HG03442 (cell line): ENCODE measurements around the gene RINT1.

ENCODE experiments used
- ATAC-seq: cut with Tn5 transposase; IDR thresholded peaks from one replicate; pipeline ENCODE4 v1.9.1; 2021; ENCODE audit warnings: mild to moderate bottlenecking, moderate library complexity; ENCODE audit not compliant: unreplicated experiment

The RINT1 gene

DNA sequence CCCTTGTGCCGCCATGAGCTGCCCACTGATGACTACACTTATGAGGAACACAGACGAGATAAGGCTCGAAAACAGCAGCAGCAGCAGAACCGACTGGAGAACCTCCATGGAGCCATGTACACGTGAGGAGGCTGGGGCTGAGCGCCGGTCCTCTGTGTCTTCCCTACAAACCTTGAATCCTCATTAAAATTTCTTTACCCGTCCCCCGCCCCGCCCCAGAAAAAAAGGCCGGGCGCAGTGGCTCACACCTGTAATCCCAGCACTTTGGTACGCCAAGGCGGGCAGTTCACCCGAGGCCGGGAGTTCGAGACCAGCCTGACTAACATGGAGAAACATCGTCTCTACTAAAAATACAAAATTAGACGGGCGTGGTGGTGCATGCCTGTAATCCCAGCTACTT, 1.5 kb upstream of the RINT1 start:
- ATAC-seq: no peak

GRCh38 chr7:105532709-105533460, 884 bp downstream of the RINT1 start:
- ATAC-seq: no peak

- no peak for ATAC-seq
These were observed 6.3 kb downstream of the RINT1 start for GRCh38 chr7:105538339-105538738.

- ATAC-seq: no peak
These were observed 27.9 kb downstream of the RINT1 start for GRCh38 chr7:105559926-105560325.

DNA sequence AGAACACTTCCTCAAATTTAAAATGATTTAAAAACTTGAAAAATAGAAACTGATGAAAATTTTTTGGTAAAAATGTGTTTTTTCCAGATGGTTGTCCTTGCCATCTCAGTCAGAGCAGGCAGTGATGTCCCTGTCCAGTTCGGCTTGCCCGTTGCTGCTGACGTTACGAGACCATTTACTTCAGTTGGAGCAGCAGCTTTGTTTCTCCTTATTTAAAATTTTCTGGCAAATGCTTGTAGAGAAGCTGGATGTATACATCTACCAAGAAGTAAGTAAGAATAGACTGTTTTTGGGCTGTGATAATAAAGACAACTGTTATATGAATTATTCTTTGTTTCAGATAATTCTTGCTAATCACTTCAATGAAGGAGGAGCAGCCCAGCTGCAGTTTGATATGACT, 33.2 kb downstream of the RINT1 start:
- ATAC-seq: no peak

- no peak for ATAC-seq
These were observed 35.0 kb downstream of the RINT1 start for GRCh38 chr7:105567024-105567423.

DNA sequence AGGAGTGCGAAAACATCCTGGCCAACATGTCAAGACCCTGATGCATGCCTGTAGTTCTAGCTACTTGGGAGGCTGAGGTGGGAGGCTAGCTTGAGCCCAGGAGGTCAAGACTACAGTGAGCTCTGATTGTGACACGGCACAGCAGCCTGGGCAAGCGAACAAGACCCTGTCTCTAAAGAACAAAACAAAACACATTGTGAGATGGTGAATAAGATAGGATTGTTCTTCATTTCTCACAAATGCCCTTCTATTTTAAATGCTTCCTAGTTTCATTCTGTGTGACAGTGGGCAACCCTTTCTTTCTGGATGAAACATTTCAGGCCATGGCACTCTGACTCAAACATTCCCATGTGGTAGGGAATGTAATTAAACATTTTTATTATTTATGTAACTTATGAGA, 35.8 kb downstream of the RINT1 start:
- no peak for ATAC-seq

- ATAC-seq: no peak
These were observed 39.9 kb downstream of the RINT1 start for GRCh38 chr7:105571891-105572290.

DNA sequence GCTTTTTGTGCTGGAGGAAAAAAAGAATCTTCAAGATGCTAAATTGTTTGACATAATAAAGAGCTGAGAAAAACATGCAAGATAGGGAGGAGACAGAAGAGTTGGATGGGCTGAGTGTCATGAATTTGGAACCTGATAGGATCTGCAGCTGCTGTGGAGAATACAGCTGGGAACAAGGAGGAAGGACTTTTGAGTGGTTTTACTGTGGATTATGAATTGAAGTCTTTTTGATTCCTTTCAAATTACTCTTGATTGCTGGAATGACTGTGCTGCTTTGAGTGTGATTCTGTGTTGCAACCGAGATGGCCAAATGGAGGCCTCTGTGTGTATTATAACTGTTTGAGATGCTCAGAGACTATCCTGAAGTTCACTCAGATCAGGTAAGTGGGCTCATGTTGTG, 45.2 kb downstream of the RINT1 start:
- no peak for ATAC-seq

DNA sequence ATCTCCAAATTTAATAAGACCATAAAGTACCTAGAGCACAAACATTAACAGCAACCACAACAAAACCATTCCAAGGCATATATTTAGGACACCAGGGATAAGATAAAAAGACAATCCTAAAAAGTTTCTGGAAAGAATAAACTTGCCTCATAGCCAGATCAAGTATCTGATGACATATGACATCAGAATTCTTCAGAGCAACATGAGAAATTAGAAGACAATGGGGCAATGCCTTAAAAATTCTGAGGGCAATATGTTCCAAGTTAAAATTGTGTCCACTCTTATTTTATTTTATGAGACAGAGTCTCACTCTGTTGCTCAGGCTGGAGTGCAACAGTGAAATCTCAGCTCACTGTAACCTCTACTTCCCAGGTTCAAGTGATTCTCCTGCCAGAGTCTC, 46.5 kb downstream of the RINT1 start:
- ATAC-seq: no peak

GRCh38 chr7:105580022-105580740, 48.2 kb downstream of the RINT1 start:
- no peak for ATAC-seq

DNA sequence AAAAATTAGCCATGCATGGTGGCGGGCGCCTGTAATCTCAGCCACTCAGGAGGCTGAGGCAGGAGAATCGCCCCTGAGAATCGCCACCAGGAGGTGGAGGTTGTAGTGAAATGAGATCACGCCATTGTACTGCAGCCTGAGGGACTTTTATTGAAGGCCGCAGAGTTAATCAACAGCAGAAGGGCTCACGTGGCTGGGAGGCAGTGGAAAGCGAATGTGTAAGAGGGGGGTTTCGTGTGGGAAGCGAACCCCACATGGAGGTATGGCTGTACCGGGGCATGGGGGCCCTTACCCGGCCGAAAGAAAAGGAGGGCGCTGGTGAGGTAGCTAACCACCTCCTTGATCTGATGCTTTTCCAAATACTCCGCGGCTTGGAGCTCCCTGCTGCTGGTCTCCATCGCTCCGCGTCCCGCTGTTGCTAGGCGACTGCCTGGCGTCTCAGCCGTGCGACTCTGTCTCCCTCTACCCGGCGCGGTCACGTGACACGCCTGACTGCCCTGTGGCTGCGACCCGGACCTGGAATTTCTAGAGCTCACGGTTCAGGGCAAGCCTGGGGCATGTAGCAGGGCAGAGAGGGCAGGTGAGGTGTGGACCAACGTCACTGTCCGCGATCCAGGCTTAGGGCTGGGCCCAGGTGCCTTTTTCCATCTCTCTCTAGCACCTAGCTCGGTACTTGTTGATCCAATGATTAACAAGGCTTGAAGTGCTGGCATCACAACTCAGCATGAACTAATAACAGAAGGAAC, 49.2 kb downstream of the RINT1 start, which contains the start of gene EFCAB10:
Gene EFCAB10 (minus strand): TSS at position 428 of the 746 bp plus-strand sequence. CDS start 30 bp downstream, at position 398.
- peak; percentile 78 for ATAC-seq

- ATAC-seq: no peak
These were observed 51.1 kb downstream of the RINT1 start for GRCh38 chr7:105583061-105583460.

GRCh38 chr7:105584165-105584564, 52.2 kb downstream of the RINT1 start:
- ATAC-seq: no peak

DNA sequence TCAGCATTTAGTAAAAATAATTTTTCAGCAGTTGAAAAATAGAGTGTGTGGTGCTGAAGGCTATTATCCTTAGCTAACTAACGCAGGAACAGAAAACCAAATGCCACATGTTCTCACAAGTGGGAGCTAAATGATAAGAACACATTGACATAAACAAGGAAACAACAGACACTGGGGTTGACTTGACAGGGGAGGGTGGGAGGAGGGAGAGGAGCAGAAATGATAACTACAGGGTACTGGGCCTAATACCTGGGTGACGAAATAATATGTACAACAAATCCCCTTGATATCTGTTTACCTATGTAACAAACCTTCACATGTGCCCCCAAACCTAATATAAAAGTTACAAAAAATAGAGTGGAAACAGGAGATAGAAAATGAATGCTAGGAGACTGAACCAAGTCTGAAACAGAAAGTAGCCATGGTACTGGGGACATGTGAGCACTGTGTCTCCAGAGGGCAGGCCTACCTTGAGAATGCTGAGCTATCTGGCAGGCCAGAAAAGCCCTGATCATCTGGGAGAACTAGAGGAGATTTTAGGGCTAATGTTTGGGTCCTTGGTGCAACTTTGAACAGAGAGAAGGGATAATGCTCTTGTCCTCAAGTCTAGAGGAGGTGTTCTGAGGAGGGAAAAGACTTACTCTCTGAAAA, 54.0 kb downstream of the RINT1 start:
- peak; percentile 31 for ATAC-seq

DNA sequence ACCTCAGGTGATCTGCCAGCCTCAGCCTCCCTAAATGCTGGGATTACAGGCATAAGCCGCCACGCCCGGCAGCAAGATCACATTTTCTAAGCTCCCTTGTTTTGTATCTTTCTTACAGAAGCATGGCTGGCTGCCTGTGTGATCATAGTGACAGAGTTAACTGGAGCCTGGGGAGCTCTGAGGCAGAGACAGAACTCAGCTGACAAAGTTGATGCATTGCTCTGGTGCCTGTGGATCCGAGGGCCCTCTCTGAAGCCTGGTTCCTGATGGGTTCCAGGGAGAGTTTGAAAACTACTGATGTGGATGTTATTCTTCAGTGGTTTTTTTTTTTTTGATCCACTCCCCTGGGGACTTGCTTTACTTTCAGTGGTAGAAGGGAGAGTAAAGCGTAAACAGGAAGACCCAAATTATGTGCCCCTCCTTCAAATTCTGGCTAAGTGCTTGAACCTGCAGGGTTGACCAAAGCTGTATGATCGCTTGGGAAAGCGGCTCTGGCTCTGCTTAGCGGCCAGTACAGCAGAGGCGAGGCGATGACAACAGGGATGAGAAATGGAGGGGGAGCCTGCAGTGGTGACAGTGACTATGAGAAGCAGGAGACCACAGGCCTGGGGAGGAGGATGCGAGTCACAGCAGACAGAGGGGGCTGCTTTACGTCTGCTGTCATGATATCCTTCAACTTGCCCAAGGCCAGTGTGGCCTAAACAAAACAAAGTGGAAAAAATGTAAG, 56.1 kb downstream of the RINT1 start:
- no peak for ATAC-seq

- ATAC-seq: peak; percentile 87
These were observed 57.5 kb downstream of the RINT1 start for GRCh38 chr7:105589356-105590077.

GRCh38 chr7:105590793-105591192, 58.8 kb downstream of the RINT1 start:
- no peak for ATAC-seq

- ATAC-seq: no peak
These were observed 59.5 kb downstream of the RINT1 start for GRCh38 chr7:105591522-105591921.

DNA sequence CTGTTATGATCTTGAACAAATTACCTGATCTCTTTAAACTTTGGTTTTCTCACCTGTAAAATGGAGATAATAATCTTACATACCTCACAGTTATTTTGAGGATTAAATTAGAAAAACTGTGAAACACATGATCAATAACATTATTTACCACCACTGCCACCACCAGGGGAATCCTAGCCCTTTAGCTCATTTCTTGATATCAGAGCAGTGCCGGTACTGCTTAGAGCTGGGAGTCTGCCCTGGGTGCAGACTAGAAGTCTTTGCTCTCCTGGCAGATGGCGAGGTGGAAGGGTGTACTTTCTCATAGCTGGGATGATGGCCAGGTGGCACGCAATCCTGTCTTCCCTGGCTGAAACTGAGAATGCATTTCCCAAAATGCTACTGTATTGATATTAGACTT, 62.0 kb downstream of the RINT1 start:
- ATAC-seq: no peak
